GM12878 (cell line): ENCODE measurements around the gene DUS2. TPM values are rescaled to one million over a fixed set of nuclear protein-coding genes. Genes with fewer than 3 reads are reported as not detected.

Experiments
- CREB1 ChIP-seq: IDR thresholded peaks from 2 replicates; pipeline ENCODE4 v1.6.1; 2012; ENCODE audit warnings: low read depth, mild to moderate bottlenecking, inconsistent platforms
- CUX1 ChIP-seq: IDR thresholded peaks from 2 replicates; pipeline ENCODE4 v1.6.1; 2012; ENCODE audit warnings: improper control_type of control experiment, low read depth, low read length; ENCODE audit not compliant: insufficient replicate concordance
- FOXM1 ChIP-seq: IDR thresholded peaks from 2 replicates; pipeline ENCODE4 v1.6.1; 2012; ENCODE audit warnings: low read depth, mild to moderate bottlenecking, inconsistent platforms, low read length, moderate library complexity
- HDAC6 ChIP-seq: fragments of 200-600 bp; sonication (generic); IDR thresholded peaks from one replicate; pipeline ENCODE4 v1.8.0; 2017; ENCODE audit warnings: antibody characterized with exemption; ENCODE audit not compliant: unreplicated experiment
- PBX3 ChIP-seq: IDR thresholded peaks from 2 replicates; pipeline ENCODE4 v1.6.1; 2011; ENCODE audit warnings: mild to moderate bottlenecking, low read depth, low read length, moderate library complexity; ENCODE audit not compliant: insufficient replicate concordance
- SMAD5 ChIP-seq: IDR thresholded peaks from 2 replicates; pipeline ENCODE4 v1.6.1; 2016; ENCODE audit warnings: antibody characterized with exemption, low read depth
- TCF12 ChIP-seq: IDR thresholded peaks from 2 replicates; pipeline ENCODE4 v1.6.1; 2011; ENCODE audit warnings: low read depth, mild to moderate bottlenecking, low read length
- polyA plus RNA-seq, 11 experiments: library from polyadenylated mRNA; depleted of rRNA in 4 of 11; unstranded in 6 of 11; stranded (reverse) in 5 of 11; fragments of >200 nt; fragmentation: Nextera tagmentation in 4 of 11; fragmentation: Illumina TruSeq in 1 of 11; extraction: Ambion mirVana in 4 of 11; extraction: Trizol in 1 of 11; gene quantifications; 1 replicate in 1 of 11; 2 replicates in 10 of 11; pipeline versions ENCODE4 v1.2.1 to v1.2.3, GENCODE V29; 2011 to 2016; ENCODE audit warnings: inconsistent platforms in 2 of 11, missing spikeins in 2 of 11, low read depth in 1 of 11
- total RNA-seq, 4 experiments: library from RNA; depleted of rRNA in 3 of 4; stranded (reverse); fragments of >200 nt in 3 of 4; fragmentation: Illumina TruSeq in 1 of 4; extraction: Trizol in 1 of 4; gene quantifications; 2 replicates each; pipeline versions ENCODE4 v1.2.1 to v1.2.3, GENCODE V29; 2013 to 2021

DUS2 gene
- total and polyA plus RNA-seq, 10 of the 15 experiments (the other 5 are each of a cell fraction or from before 2014, with no cell fraction given): 4.8 to 32.3 (median 25.5) TPM

- no peak for TF ChIP-seq CUX1
- no peak for TF ChIP-seq PBX3
- TF ChIP-seq CREB1: no peak
- no peak for TF ChIP-seq HDAC6
- TF ChIP-seq FOXM1: no peak
- no peak for TF ChIP-seq SMAD5
- no peak for TF ChIP-seq TCF12
Measured at GRCh38 chr16:68035227-68035626, 12.1 kb downstream of the DUS2 start (continued).
